Activated CD8-positive, alpha-beta memory T cell treated with anti-CD3 and anti-CD28 coated beads, Interleukin-2, amount 50 U/mL, for 4 hours (primary cell): Measurements from ENCODE around the gene OR6B3.
"Not testable (repeated sequence)": the region's sequence is repeated elsewhere in the genome, so short reads cannot be mapped to it uniquely, and the experiment has no call there.

Experiments
- DNase-seq: peaks from one replicate; pipeline ENCODE4 v3.0.0-alpha.2; 2020

Gene OR6B3

DNA sequence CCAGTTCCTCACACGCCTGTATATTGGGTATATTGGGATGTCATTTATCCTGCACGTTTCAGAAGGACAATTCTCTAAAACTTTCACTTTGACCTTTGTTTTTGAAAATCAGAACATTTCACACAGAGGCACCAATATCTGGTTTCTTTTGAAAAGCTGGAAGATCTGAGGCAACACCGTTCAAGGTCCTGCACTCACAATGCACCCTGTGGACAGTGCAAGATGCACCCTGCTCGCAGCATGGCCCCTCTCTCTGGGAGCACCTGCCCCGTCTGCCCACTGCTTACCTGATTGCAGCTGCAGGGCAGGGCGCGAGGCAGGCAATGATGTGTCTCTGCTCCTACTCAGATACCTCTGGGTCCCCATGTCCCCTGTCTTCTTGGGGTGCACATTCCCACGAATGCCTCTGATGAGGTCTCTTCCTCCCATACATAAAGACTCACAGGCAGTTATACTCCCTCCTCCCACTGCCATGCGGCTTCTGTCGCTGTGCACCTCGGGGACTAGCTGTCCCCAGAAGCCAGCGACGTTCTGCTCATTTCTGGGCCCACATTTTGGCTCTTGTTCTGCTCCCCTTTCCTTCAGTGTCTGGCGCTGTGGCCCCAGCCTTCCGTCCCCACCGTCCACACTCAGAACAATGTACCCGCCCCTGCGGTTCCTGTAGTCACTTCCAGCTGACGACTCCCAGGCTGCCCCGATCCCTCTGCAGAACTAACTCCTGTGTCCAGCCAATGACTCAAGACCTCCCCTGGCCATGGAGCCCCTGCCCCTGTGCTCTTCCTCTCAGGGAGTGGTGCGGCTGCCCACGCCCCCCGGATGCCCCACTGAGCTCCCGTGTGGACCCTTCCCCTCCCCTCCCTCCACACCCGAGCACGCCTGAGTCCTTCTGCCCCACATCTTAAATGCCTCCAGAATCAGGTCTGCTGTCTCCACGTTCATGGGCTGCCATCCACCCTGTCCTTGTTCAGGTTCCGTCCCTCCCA, at the start of gene OR6B3:
Gene OR6B3, minus strand, starts transcription at position 349 of the 983 bp plus-strand sequence.
- DNase-seq: no peak

- DNase-seq: no peak
Observed at GRCh38 chr2:240098349-240098748, 45.0 kb upstream of the OR6B3 start.

DNA sequence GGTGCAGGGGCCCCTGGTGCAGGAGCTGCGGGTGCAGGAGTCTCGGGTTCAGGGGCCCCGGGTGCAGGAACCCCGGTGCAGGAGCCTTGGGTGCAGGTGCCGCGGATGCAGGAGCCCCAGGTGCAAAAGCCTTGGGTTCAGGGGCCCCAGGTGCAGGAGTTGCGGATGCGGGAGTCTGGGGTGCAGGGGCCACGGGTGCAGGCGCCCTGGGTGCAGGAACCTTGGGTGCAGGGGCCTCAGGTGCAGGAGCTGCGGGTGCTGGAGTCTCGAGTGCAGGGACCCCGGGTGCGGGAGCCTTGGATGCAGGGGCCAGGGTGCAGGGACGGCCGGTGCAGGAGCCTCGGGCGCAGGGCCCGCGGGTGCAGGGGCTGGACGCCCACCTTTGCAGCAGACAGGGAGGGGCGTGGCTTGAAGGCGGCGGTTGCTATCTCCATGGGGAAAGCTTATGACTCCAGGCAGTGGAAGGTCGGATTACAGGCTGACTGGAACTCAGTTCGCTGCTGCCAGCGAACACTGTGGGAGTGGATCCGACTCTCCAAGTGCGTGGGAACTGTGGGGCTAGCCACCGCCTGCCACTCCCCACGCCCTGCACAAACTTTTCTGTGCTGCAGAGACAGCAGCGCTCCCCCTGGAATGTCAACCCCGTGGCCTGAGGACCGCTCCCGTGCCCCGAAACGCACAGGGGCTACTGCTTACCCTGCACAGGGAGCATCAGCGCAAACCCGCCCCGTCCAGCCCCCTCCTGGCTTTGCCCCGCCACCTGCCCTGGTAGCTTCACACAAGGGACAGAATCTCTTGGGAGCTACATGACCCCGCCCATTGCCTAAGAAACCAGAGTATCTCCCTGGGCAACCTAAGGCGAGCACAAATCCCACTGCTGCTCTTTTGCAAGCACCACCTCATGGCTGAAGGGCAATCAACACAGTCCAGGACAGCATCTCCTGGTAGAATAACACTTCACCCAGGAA, 42.5 kb upstream of the OR6B3 start:
- no peak for DNase-seq

GRCh38 chr2:240089306-240089705, 36.0 kb upstream of the OR6B3 start:
- DNase-seq: no peak

GRCh38 chr2:240086563-240086962, 33.2 kb upstream of the OR6B3 start:
- DNase-seq: no peak

DNA sequence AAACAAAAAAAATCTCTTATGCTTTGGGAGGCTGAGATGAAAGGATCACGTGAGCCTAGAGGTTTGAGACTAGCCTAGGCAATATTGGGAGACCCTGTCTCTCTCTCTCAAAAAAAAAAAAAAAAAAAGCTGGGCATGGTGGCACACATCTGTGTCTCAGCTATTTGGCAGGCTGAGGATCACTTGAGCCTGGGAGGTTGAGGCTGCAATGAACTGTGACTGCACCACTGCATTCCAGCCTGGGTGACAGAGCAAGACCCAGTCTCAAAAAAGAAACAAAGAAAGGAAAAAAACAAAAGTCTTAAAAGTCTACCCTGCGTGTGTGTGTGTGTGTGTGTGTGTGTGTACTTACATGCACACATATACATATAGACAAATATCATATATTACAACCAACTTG, 25.3 kb upstream of the OR6B3 start:
- DNase-seq: no peak

- DNase-seq: no peak
Observed at GRCh38 chr2:240077442-240077841, 24.1 kb upstream of the OR6B3 start.

DNA sequence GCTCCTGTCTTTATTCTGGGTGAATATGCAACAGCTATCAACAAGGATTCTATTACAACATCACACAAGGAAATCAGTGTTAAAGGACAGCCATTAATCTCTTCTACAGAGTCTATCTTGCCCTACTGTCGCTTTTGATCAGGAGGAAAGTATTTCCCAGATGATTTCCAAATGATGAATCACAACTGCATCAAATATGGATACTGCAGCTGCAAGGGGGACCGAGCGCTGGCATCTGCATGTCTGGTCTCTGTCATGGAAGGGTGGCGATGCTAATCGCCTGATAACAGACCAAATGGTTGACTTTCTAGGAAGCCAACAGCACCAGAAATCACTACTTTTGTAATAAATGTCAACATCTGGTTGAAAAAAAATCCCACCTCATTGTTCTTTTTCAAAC, 21.2 kb upstream of the OR6B3 start:
- no peak for DNase-seq

DNA sequence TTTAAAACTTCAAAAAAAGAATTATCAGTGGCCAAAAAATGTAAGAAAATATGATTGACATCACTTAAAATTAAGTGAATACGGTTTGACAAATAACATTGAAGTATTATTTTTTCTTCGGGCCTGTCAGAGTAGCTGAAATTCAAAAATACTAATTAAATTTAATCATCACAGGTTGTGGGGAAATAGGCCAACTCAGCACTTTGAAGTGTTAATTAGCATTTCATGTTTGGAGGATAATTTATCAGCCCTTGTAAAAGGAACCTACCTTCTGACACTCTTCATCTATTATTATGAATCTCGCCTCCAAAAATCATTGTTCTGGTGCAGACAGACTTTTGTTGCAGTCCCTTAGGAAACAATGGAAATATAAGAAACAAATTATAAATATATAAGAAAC, 17.6 kb upstream of the OR6B3 start:
- no peak for DNase-seq

GRCh38 chr2:240069829-240070228, 16.5 kb upstream of the OR6B3 start:
- no peak for DNase-seq

- no peak for DNase-seq
Observed at GRCh38 chr2:240068193-240068592, 14.9 kb upstream of the OR6B3 start.

- no peak for DNase-seq
Observed at GRCh38 chr2:240066489-240066888, 13.2 kb upstream of the OR6B3 start.

DNA sequence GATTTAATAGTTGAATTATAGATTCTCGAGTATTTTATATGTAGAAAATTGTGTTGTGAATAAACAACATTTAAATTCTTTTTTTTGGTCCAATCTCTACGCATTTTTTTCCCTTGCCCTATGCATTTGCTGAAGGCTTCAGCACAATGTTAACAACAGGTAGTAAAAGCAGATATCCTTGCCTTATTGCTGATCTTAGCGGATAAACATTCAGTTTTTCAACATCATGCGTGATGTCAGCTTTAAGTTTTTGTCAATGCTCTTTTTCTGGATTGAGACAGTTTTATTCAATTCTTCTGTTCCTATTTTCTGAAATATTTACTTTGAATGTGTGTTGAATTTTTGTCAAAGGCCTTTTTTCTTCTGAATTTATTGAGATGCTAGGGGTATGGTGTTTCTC, 11.6 kb upstream of the OR6B3 start:
- DNase-seq: no peak

GRCh38 chr2:240060977-240061591, 7.8 kb upstream of the OR6B3 start:
- DNase-seq: peak; percentile 47

DNA sequence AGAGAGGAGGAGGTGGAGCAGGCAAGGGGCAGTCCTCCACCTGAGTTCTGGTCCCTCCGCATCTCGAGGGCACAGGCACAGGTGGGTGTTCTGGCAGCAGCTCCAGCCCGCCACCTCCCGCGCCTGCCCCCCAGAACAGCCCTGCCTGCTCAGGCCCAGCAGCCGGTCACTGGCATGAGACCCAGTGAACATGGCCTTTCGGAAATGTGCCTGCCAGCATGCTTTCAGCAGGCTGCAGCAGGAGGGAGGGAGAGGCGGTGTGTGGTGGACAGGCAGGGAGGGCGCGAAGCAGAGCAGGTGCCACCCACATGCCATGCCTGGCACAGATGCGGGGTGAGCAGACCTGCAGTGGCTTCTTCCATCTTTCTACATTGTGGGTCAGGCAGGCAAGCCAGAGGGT, 3.4 kb upstream of the OR6B3 start:
- DNase-seq: no peak

DNA sequence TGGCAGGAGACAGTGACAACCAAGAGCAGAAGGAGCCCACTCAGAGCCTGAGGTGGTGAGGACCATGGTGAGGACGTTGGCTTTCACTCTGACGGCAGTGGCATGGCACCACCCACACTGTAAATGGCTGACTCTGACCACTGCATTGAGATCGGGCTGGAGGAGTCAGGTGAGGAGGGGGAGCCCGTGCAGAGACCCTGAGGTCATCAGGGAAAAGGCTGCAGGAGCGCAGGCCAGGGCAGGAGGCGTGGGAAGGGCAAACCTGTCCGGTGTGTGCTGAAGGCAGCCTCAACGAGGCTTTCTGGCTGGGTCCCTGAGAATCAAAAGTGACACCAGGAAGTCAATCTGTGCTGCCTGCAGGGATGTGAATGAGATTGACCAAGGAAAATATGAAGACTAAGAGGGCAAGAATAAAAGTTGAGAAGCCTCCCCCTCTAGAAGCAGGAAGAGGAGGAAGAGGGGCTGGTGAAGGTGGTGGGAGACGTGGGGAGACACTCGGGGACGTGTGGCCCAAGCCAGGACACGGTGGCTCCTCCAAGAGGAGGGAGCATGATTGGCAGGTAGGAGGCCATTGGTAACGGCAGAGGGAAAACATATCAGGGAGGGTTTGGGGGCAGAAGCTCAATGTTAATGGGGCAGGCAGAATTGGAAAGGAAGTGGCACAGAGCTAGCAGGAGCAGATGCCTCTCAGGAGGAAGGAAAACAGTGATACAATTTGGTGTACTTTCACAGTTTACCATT, 2.0 kb upstream of the OR6B3 start:
- no peak for DNase-seq

DNA sequence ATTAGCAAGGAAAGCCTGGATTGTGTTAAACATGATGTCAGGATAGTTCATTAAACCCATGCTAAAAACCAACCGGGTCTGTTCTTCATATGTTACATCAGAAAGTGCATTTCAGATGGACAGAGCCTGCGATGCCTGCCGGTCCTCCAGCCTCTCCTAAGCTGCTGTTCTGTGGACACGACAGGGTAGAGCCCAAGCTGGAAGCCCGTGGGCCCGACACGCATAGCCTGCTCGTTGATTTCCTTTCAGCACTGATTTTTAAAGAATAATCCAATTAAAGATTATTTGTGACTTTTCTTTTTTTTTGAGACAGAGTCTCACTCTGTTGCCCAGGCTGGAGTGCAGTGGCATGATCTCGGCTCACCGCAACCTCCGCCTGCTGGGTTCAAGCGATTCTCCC, 797 bp downstream of the OR6B3 start:
- no peak for DNase-seq

GRCh38 chr2:240051697-240052096, 1.6 kb downstream of the OR6B3 start:
- no peak for DNase-seq

GRCh38 chr2:240050278-240050677, 3.0 kb downstream of the OR6B3 start:
- no peak for DNase-seq

DNA sequence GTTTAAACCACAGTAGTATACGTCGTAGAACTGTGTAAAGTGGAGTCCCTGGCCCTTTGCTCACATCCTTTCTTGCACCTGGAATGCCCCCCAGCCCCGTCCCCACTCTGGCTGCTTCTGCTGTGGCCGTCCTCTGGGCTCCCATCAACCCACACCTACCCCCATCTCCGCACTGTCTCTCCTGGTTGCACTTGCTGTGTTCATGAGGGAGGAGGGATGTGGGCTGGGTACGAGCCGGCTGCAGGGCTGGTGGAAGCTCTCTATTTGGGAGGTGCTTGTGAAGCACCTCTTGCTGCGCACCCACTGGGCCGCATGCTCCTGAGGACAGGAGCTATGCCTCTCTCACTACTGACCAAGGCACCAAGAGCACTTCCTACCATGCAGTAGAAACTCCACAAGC, 5.1 kb downstream of the OR6B3 start:
- DNase-seq: no peak

- no peak for DNase-seq
Observed at GRCh38 chr2:240045098-240045497, 8.2 kb downstream of the OR6B3 start.

GRCh38 chr2:240044096-240044495, 9.2 kb downstream of the OR6B3 start:
- DNase-seq: not testable (repeated sequence)
